Neural cell (in vitro differentiated cells): ENCODE results near the gene MYBPC2. TPM values are rescaled to one million over a fixed set of nuclear protein-coding genes. Genes with fewer than 3 reads are reported as not detected.
"Not testable (repeated sequence)": the region's sequence is repeated elsewhere in the genome, so short reads cannot be mapped to it uniquely, and the experiment has no call there.

Source experiments
- H2AFZ ChIP-seq: fragments of 200-600, 300-800 bp; sonication (generic), shearing (Covaris generic); 2 replicates; pipeline ENCODE4 v1.6.0; 2014; ENCODE audit warnings: low read depth, mild to moderate bottlenecking, antibody characterized with exemption, low read length, moderate library complexity
- H3F3A ChIP-seq: fragments of 200-600 bp; shearing (Covaris generic); 2 replicates; pipeline ENCODE4 v1.6.1; 2016; ENCODE audit warnings: mild to moderate bottlenecking, moderate library complexity, mixed read lengths, antibody characterized with exemption, low read length; ENCODE audit not compliant: insufficient read depth, poor library complexity, severe bottlenecking
- H3K27ac ChIP-seq: fragments of 200-600, 300-800 bp; sonication (generic), shearing (Covaris generic); 2 replicates; pipeline ENCODE4 v1.5.1; 2014; ENCODE audit warnings: mild to moderate bottlenecking, low read length, moderate library complexity
- H3K27me3 ChIP-seq: fragments of 300-800, 200-600 bp; sonication (generic), shearing (Covaris generic); 2 replicates; pipeline ENCODE4 v1.6.0; 2014; ENCODE audit warnings: mild to moderate bottlenecking, low read depth, low read length, moderate library complexity; ENCODE audit not compliant: insufficient read depth
- H3K36me3 ChIP-seq: fragments of 300-800, 200-600 bp; sonication (generic), shearing (Covaris generic); 2 replicates; pipeline ENCODE4 v1.5.1; 2014; ENCODE audit warnings: mild to moderate bottlenecking, antibody characterized with exemption, low read length, moderate library complexity; ENCODE audit not compliant: insufficient read depth
- H3K4me2 ChIP-seq: fragments of 300-800, 200-600 bp; sonication (generic), shearing (Covaris generic); 2 replicates; pipeline ENCODE4 v1.6.0; 2014; ENCODE audit warnings: mild to moderate bottlenecking, low read length
- H3K4me3 ChIP-seq: fragments of 300-800, 200-600 bp; sonication (generic), shearing (Covaris generic); 2 replicates; pipeline ENCODE4 v1.5.1; 2014; ENCODE audit warnings: mild to moderate bottlenecking, low read length, moderate library complexity
- H3K79me2 ChIP-seq: fragments of 200-600 bp; shearing (Covaris generic); replicated peaks from 2 replicates; pipeline ENCODE4 v1.6.0; 2014; ENCODE audit warnings: mild to moderate bottlenecking, low read length, moderate library complexity; ENCODE audit not compliant: insufficient read depth
- H3K9ac ChIP-seq: fragments of 300-800, 200-600 bp; sonication (generic), shearing (Covaris generic); 2 replicates; pipeline ENCODE4 v1.6.1; 2016; ENCODE audit warnings: mild to moderate bottlenecking, low read length, mixed read lengths
- H3K9me2 ChIP-seq: fragments of 200-600 bp; shearing (Covaris generic); 2 replicates; pipeline ENCODE4 v1.6.1; 2016; ENCODE audit warnings: mild to moderate bottlenecking, low read length, mixed read lengths; ENCODE audit not compliant: insufficient read depth
- H3K9me3 ChIP-seq: fragments of 200-600, 300-800 bp; sonication (generic), shearing (Covaris generic); 2 replicates; pipeline ENCODE4 v1.6.1; 2016; ENCODE audit warnings: mild to moderate bottlenecking, mixed run types, low read length, moderate library complexity, mixed read lengths
- H4K20me1 ChIP-seq: fragments of 200-600 bp; shearing (Covaris generic); 2 replicates; pipeline ENCODE4 v1.6.1; 2016; ENCODE audit warnings: mild to moderate bottlenecking, mixed run types; ENCODE audit not compliant: insufficient read depth
- EP300 ChIP-seq: fragments of 450-650 bp; conservative IDR thresholded peaks from 2 replicates; pipeline ENCODE4 v1.6.1; 2014; ENCODE audit warnings: antibody characterized with exemption, mild to moderate bottlenecking, moderate library complexity; ENCODE audit not compliant: poor library complexity, severe bottlenecking
- EZH2 ChIP-seq: fragments of 200-600, 300-800 bp; shearing (Covaris generic), sonication (generic); IDR thresholded peaks from 2 replicates; pipeline ENCODE4 v1.6.1; 2014; ENCODE audit warnings: antibody characterized with exemption, low read length, borderline replicate concordance, mild to moderate bottlenecking; ENCODE audit not compliant: insufficient read depth, poor library complexity, severe bottlenecking
- MXI1 ChIP-seq: fragments of 450-650 bp; conservative IDR thresholded peaks from 2 replicates; pipeline ENCODE4 v1.6.1; 2014; ENCODE audit warnings: antibody characterized with exemption, mild to moderate bottlenecking; ENCODE audit not compliant: poor library complexity, severe bottlenecking
- POLR2AphosphoS5 ChIP-seq: IDR thresholded peaks from 2 replicates; pipeline ENCODE4 v1.6.1; 2012
- RAD21 ChIP-seq: fragments of 450-650 bp; conservative IDR thresholded peaks from 2 replicates; pipeline ENCODE4 v1.6.1; 2014; ENCODE audit warnings: antibody characterized with exemption, mild to moderate bottlenecking, moderate library complexity
- SMC3 ChIP-seq: fragments of 450-650 bp; conservative IDR thresholded peaks from 2 replicates; pipeline ENCODE4 v1.6.1; 2014; ENCODE audit warnings: antibody characterized with exemption, mild to moderate bottlenecking, moderate library complexity; ENCODE audit not compliant: poor library complexity
- TAF1 ChIP-seq: IDR thresholded peaks from 2 replicates; pipeline ENCODE4 v1.6.1; 2012; ENCODE audit warnings: low read depth
- polyA plus RNA-seq: library from polyadenylated mRNA; depleted of rRNA; stranded (reverse); fragments of >200 nt; gene quantifications from 2 replicates; pipeline ENCODE4 v1.2.3, GENCODE V29; 2014
- TF ChIP-seq, protein P1 (sequence below): fragments of 450-650 bp; IDR thresholded peaks from 2 replicates; pipeline ENCODE4 v1.5.1; 2014; ENCODE audit warnings: antibody characterized with exemption, mild to moderate bottlenecking, moderate library complexity; ENCODE audit not compliant: poor library complexity, severe bottlenecking
- TF ChIP-seq, protein P2 (sequence below): IDR thresholded peaks from 2 replicates; pipeline ENCODE4 v1.6.1; 2012; ENCODE audit warnings: borderline replicate concordance

MYBPC2 gene
- polyA plus RNA-seq, 1 donor from 2014 or later, result not detected

DNA sequence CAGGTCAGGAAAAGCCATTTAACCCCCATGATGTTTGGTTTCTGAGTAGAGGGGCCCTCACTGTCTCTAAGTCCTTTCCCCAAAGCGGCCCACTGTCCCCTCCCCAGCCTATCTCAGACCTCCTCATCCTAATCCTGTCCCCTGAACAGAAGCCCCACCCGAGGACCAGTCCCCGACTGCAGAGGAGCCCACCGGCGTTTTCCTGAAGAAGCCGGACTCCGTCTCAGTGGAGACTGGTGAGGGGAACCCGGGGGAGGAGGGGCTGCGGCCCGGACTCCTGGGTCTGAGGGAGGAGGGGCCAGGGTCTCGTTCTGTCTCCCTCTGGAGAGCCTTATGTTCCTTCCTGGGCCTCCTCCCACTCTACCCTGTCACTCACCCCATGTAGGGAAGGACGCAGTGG, 2.9 kb downstream of the MYBPC2 start:
- Histone ChIP-seq H3K27me3 (peaks cover 5% of the 10 kb centered on the region), H3F3A (no peaks in the 10 kb centered on the region)

DNA sequence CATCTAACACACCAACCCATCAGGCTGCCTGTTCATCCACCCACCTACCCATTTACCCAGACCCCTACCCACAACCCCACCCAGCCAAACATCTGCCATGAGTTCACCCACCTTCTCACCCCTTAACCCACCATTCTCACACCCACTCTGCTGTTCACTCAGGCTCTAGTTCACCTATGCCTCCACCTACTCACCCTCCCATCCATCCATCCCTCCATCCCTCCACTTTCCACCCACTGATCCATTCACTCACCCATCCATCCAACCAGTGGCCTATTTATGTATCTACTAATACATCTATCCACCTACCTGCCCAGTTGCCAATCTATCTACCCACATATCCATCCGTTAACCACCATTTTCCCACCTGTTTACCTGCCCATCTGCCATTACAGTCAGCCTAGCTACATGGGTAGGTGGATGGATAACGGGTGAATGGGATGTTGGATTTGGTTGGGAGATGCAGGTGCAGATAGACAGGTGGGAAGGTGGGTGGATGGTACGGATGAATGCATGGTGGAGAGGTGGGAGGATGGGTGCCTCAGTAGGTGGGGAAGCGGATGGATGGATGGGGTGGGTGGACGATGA, 5.3 kb downstream of the MYBPC2 start:
- no peak overlapping the region for H3K27ac ChIP-seq
- TF ChIP-seq EP300 (no peak), RAD21 (no peak), EZH2 (no peak), POLR2AphosphoS5 (no peak), MXI1 (no peak), TAF1 (no peak), SMC3 (no peak)
- TF ChIP-seq, protein P1, sequence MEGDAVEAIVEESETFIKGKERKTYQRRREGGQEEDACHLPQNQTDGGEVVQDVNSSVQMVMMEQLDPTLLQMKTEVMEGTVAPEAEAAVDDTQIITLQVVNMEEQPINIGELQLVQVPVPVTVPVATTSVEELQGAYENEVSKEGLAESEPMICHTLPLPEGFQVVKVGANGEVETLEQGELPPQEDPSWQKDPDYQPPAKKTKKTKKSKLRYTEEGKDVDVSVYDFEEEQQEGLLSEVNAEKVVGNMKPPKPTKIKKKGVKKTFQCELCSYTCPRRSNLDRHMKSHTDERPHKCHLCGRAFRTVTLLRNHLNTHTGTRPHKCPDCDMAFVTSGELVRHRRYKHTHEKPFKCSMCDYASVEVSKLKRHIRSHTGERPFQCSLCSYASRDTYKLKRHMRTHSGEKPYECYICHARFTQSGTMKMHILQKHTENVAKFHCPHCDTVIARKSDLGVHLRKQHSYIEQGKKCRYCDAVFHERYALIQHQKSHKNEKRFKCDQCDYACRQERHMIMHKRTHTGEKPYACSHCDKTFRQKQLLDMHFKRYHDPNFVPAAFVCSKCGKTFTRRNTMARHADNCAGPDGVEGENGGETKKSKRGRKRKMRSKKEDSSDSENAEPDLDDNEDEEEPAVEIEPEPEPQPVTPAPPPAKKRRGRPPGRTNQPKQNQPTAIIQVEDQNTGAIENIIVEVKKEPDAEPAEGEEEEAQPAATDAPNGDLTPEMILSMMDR, result no peak
- TF ChIP-seq, protein P2, sequence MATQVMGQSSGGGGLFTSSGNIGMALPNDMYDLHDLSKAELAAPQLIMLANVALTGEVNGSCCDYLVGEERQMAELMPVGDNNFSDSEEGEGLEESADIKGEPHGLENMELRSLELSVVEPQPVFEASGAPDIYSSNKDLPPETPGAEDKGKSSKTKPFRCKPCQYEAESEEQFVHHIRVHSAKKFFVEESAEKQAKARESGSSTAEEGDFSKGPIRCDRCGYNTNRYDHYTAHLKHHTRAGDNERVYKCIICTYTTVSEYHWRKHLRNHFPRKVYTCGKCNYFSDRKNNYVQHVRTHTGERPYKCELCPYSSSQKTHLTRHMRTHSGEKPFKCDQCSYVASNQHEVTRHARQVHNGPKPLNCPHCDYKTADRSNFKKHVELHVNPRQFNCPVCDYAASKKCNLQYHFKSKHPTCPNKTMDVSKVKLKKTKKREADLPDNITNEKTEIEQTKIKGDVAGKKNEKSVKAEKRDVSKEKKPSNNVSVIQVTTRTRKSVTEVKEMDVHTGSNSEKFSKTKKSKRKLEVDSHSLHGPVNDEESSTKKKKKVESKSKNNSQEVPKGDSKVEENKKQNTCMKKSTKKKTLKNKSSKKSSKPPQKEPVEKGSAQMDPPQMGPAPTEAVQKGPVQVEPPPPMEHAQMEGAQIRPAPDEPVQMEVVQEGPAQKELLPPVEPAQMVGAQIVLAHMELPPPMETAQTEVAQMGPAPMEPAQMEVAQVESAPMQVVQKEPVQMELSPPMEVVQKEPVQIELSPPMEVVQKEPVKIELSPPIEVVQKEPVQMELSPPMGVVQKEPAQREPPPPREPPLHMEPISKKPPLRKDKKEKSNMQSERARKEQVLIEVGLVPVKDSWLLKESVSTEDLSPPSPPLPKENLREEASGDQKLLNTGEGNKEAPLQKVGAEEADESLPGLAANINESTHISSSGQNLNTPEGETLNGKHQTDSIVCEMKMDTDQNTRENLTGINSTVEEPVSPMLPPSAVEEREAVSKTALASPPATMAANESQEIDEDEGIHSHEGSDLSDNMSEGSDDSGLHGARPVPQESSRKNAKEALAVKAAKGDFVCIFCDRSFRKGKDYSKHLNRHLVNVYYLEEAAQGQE, result no peak
- no peaks in the 10 kb centered on the region for H3K36me3 ChIP-seq
- no peak overlapping the region for H2AFZ ChIP-seq
- no peak overlapping the region for H3K4me3 ChIP-seq
- H3K9me2 ChIP-seq, result no peaks in the 10 kb centered on the region
- H3F3A ChIP-seq, result no peaks in the 10 kb centered on the region
- H3K4me2 ChIP-seq, result no peak overlapping the region
- no peaks in the 10 kb centered on the region for H3K79me2 ChIP-seq
- no peaks in the 10 kb centered on the region for H3K9me3 ChIP-seq
- no peaks in the 10 kb centered on the region for H4K20me1 ChIP-seq
- no peak overlapping the region for H3K9ac ChIP-seq
- no peaks in the 10 kb centered on the region for H3K27me3 ChIP-seq

More for the DNA sequence above, 2.9 kb downstream of the MYBPC2 start:
- H4K20me1 ChIP-seq, result no peaks in the 10 kb centered on the region
- H3K79me2 ChIP-seq, result no peaks in the 10 kb centered on the region
- H3K27ac ChIP-seq, result no peak overlapping the region
- no peaks in the 10 kb centered on the region for H3K9me3 ChIP-seq
- H3K9ac ChIP-seq, result no peak overlapping the region
- H3K36me3 ChIP-seq, result no peaks in the 10 kb centered on the region
- TF ChIP-seq MXI1 (no peak), POLR2AphosphoS5 (no peak), EZH2 (no peak), RAD21 (no peak), TAF1 (no peak), SMC3 (no peak), EP300 (no peak)
- TF ChIP-seq, protein P1, result no peak
- TF ChIP-seq, protein P2, result no peak
- H3K4me2 ChIP-seq, result no peak overlapping the region
- no peak overlapping the region for H2AFZ ChIP-seq
- H3K4me3 ChIP-seq, result no peak overlapping the region
- H3K9me2 ChIP-seq, result no peaks in the 10 kb centered on the region

DNA sequence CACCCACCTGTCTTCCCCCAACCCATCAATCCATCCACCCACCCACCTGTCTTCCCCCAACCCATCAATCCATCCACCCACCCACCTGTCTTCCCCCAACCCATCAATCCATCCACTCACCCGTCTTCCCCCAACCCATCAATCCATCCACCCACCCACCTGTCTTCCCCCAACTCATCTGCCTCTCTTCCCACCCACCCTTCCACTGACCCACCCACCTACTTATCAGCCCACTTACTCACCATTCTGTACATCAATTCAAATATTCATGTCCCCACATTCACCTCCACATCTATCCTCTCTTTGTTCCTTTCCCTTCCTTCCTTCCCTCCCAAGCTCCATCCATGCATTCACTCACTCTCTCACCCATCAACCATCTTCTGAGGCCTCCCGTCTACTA, 6.4 kb downstream of the MYBPC2 start:
- not testable (repeated sequence) for H3F3A ChIP-seq, H3K36me3 ChIP-seq, H3K9ac ChIP-seq, H3K9me3 ChIP-seq, H3K4me3 ChIP-seq, H2AFZ ChIP-seq, H4K20me1 ChIP-seq, H3K4me2 ChIP-seq, H3K27me3 ChIP-seq, H3K79me2 ChIP-seq, H3K9me2 ChIP-seq, H3K27ac ChIP-seq
